Suprapubic skin (tissue), 4 donors: ENCODE measurements around the gene C13orf46. TPM values are rescaled to one million over a fixed set of nuclear protein-coding genes. Genes with fewer than 3 reads are reported as not detected.

ENCODE experiments used
- DNase-seq, 2 donors: peaks; one replicate each; pipeline ENCODE4 v3.0.0-alpha.2; 2019; ENCODE audit warnings: low spot score in 2 of 2
- H3K27ac ChIP-seq: fragments of 200-600 bp; sonication (generic); one replicate; pipeline ENCODE4 v1.5.1; 2019
- H3K27me3 ChIP-seq: fragments of 200-600 bp; sonication (generic); one replicate; pipeline ENCODE4 v1.5.1; 2019
- H3K36me3 ChIP-seq: fragments of 200-600 bp; sonication (generic); one replicate; pipeline ENCODE4 v1.5.1; 2019
- H3K4me1 ChIP-seq: fragments of 200-600 bp; sonication (generic); one replicate; pipeline ENCODE4 v1.5.1; 2019
- H3K4me3 ChIP-seq: fragments of 200-600 bp; sonication (generic); one replicate; pipeline ENCODE4 v1.5.1; 2019; ENCODE audit warnings: mild to moderate bottlenecking
- H3K9me3 ChIP-seq: fragments of 200-600 bp; sonication (generic); one replicate; pipeline ENCODE4 v1.5.1; 2019
- CTCF ChIP-seq, 2 donors: fragments of 200-600 bp in 1 of 2; fragments of 450-650 bp in 1 of 2; sonication (generic) in 1 of 2; IDR thresholded peaks; one replicate each; pipeline ENCODE4 v1.5.1; 2016 to 2019; ENCODE audit warnings: antibody characterized with exemption in 2 of 2, mild to moderate bottlenecking in 1 of 2, moderate library complexity in 1 of 2
- EP300 ChIP-seq: sonication (generic); formaldehyde crosslinking; IDR thresholded peaks from one replicate; pipeline ENCODE4 v1.6.1; 2017; ENCODE audit warnings: antibody characterized with exemption
- POLR2A ChIP-seq, 2 donors: fragments of 450-650 bp; IDR thresholded peaks; one replicate each; pipeline ENCODE4 v1.6.1; 2017; ENCODE audit warnings: antibody characterized with exemption in 2 of 2, mild to moderate bottlenecking in 2 of 2, moderate library complexity in 2 of 2
- POLR2AphosphoS5 ChIP-seq, 3 donors: sonication (generic); formaldehyde crosslinking; IDR thresholded peaks; one replicate each; pipeline ENCODE4 v1.6.1; 2017; ENCODE audit warnings: antibody characterized with exemption in 3 of 3
- WGBS: methylation state at CpG from one replicate; pipeline ENCODE4 v1.1.5; 2018; 5-methylcytosine and 5-hydroxymethylcytosine counted together
- total RNA-seq, 4 donors: library from RNA; depleted of rRNA; stranded (reverse); fragments of >200 nt; gene quantifications; one replicate each; pipeline ENCODE4 v1.1.0, GENCODE V29; 2016

Gene C13orf46
- total RNA-seq, 4 donors from 2014 or later = 0.16 to 1.4 (median 0.53) TPM

GRCh38 chr13:113904411-113904810 is 69.5 kb downstream of the C13orf46 start:
- WGBS = 66% methylated on average over 8 of the region's 8 CpGs
- Histone ChIP-seq H3K36me3 (no peaks in the 10 kb centered on the region), H3K27me3 (no peaks in the 10 kb centered on the region), H3K4me1 (peaks cover 11% of the 10 kb centered on the region), H3K4me3 (no peak overlapping the region), H3K27ac (no peak overlapping the region), H3K9me3 (no peaks in the 10 kb centered on the region)
- TF ChIP-seq EP300 (no peak), POLR2A (IDR thresholded peaks at IDR 0.05) (no peak), POLR2AphosphoS5 (IDR thresholded peaks at IDR 0.05) (no peak), CTCF (IDR thresholded peaks at IDR 0.05) (no peak)
- peak in 1 of 2 donors; percentile 53 for DNase-seq

GRCh38 chr13:113903912-113904311 is 70.0 kb downstream of the C13orf46 start:
- DNase-seq = no peak
- 93% methylated on average over 9 of the region's 9 CpGs for WGBS
- Histone ChIP-seq H3K27ac (no peak overlapping the region), H3K9me3 (no peaks in the 10 kb centered on the region), H3K27me3 (no peaks in the 10 kb centered on the region), H3K4me3 (no peak overlapping the region), H3K36me3 (no peaks in the 10 kb centered on the region), H3K4me1 (peaks cover 11% of the 10 kb centered on the region)
- no peak for TF ChIP-seq EP300
- no peak for TF ChIP-seq CTCF (IDR thresholded peaks at IDR 0.05)

Other genes with a start within 250 kb of the C13orf46 start
- gene TMEM255B, start 214.8 kb downstream of the C13orf46 start, total RNA-seq = 1 to 10 TPM in 2 of 4 donors, under 1 TPM in 2; 0.26 to 3.8 (median 1.7) TPM
- 100 to 1,000 TPM; 175 to 286 (median 224) TPM for gene GAS6, start 110.0 kb downstream of the C13orf46 start, total RNA-seq
- gene RASA3, start 158.5 kb upstream of the C13orf46 start, total RNA-seq = 10 to 100 TPM; 15.3 to 37.1 (median 16.4) TPM
- not detected for gene CFAP97D2, start 205.2 kb upstream of the C13orf46 start, total RNA-seq